GM03348 (cell line): Measurements from ENCODE around the gene NOP16.

Experiments
- DNase-seq: peaks from one replicate; pipeline ENCODE4 v3.0.0; 2012; ENCODE audit warnings: low spot score

NOP16 gene

GRCh38 chr5:176356179-176356566, 32.2 kb downstream of the NOP16 start:
- DNase-seq: no peak

GRCh38 chr5:176355400-176356178, 32.8 kb downstream of the NOP16 start:
- no peak for DNase-seq

GRCh38 chr5:176353533-176353932, 34.9 kb downstream of the NOP16 start:
- DNase-seq: no peak

GRCh38 chr5:176352116-176352878, 36.1 kb downstream of the NOP16 start:
- DNase-seq: no peak

GRCh38 chr5:176350416-176350815, 38.0 kb downstream of the NOP16 start:
- DNase-seq: no peak

- DNase-seq: no peak
Observed at GRCh38 chr5:176342766-176343458, 45.5 kb downstream of the NOP16 start.

- DNase-seq: no peak
Observed at GRCh38 chr5:176342158-176342483, 46.3 kb downstream of the NOP16 start.

GRCh38 chr5:176341325-176342157, 46.9 kb downstream of the NOP16 start:
- DNase-seq: no peak

- no peak for DNase-seq
Observed at GRCh38 chr5:176339304-176339703, 49.1 kb downstream of the NOP16 start.

- DNase-seq: no peak
Observed at GRCh38 chr5:176337913-176338312, 50.5 kb downstream of the NOP16 start.

- DNase-seq: no peak
Observed at GRCh38 chr5:176334031-176334770, 54.2 kb downstream of the NOP16 start.
